Esophagus muscularis mucosa (tissue), 4 donors: ENCODE results near the gene LARP4B. TPM values are rescaled to one million over a fixed set of nuclear protein-coding genes. Genes with fewer than 3 reads are reported as not detected.

Source experiments
- DNase-seq: peaks from one replicate; pipeline ENCODE4 v3.0.0-alpha.2; 2017; ENCODE audit errors: extremely low spot score
- H3K27ac ChIP-seq, 4 donors: fragments of 200-600 bp; sonication (generic); replicated peaks in 1 of 4; 1 replicate in 3 of 4; 2 replicates in 1 of 4; pipeline ENCODE4 v1.5.1; 2016 to 2019; ENCODE audit warnings: mild to moderate bottlenecking in 1 of 4
- H3K27me3 ChIP-seq, 4 donors: fragments of 200-600 bp; sonication (generic); one replicate each; pipeline versions ENCODE4 v1.5.1 to v1.6.0; 2016 to 2019
- H3K36me3 ChIP-seq, 4 donors: fragments of 200-600 bp; sonication (generic); one replicate each; pipeline ENCODE4 v1.5.1; 2016 to 2019
- H3K4me1 ChIP-seq, 4 donors: fragments of 200-600 bp; sonication (generic); one replicate each; pipeline ENCODE4 v1.5.1; 2016 to 2019
- H3K4me3 ChIP-seq, 4 donors: fragments of 200-600 bp; sonication (generic); 1 replicate in 2 of 4; 2 replicates in 2 of 4; pipeline ENCODE4 v1.5.1; 2016 to 2019; ENCODE audit warnings: mild to moderate bottlenecking in 4 of 4, moderate library complexity in 1 of 4
- H3K9me3 ChIP-seq, 4 donors: fragments of 200-600 bp; sonication (generic); 1 replicate in 3 of 4; 2 replicates in 1 of 4; pipeline ENCODE4 v1.5.1; 2016 to 2019
- EP300 ChIP-seq: sonication (generic); formaldehyde crosslinking; IDR thresholded peaks from one replicate; pipeline ENCODE4 v1.6.1; 2017; ENCODE audit warnings: antibody characterized with exemption
- POLR2A ChIP-seq: fragments of 450-650 bp; IDR thresholded peaks from one replicate; pipeline ENCODE4 v1.6.1; 2017; ENCODE audit warnings: antibody characterized with exemption, moderate library complexity, mild to moderate bottlenecking, low read depth
- POLR2AphosphoS5 ChIP-seq, 2 donors: sonication (generic); formaldehyde crosslinking; IDR thresholded peaks; one replicate each; pipeline ENCODE4 v1.6.1; 2017; ENCODE audit warnings: antibody characterized with exemption in 2 of 2
- WGBS: methylation state at CpG from one replicate; pipeline ENCODE4 v1.1.5; 2018; 5-methylcytosine and 5-hydroxymethylcytosine counted together
- intact Hi-C: fragments of 100-400 bp; cut with DNase I; formaldehyde crosslinking; loops from one replicate; pipeline ENCODE4 v1.15.1; 2023
- total RNA-seq, 4 donors: library from RNA; depleted of rRNA; stranded (reverse); fragments of >200 nt; gene quantifications; one replicate each; pipeline versions ENCODE4 v1.1.0 to v1.2.1, GENCODE V29; 2016
- TF ChIP-seq, protein P1 (sequence below), 3 experiments: fragments of 200-600 bp in 2 of 3; fragments of 450-650 bp in 1 of 3; sonication (generic) in 2 of 3; IDR thresholded peaks; one replicate each; pipeline ENCODE4 v1.5.1; 2017 to 2019; ENCODE audit warnings: antibody characterized with exemption in 3 of 3, mild to moderate bottlenecking in 2 of 3, moderate library complexity in 1 of 3

Gene LARP4B
- total RNA-seq, 4 donors from 2014 or later, result 35.6 to 43.1 (median 38.2) TPM

DNA sequence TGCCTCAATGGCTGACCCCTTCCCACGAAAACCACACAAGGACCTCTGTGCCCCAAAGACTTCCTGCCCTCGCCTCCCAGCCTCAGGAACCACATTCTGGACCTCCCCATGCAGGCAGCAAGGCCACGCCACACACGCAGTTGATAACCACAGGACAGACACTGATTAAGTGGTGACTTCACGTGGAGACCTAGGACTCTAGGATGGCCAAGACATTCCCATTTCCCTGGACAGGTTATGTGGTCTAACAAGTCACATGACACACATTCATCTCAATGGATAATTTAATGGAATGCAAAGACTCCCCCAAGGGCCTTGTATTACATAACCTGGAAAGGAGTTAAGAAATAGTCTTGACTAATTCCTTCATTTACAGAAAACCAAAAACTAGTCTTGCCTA, 110.2 kb downstream of the LARP4B start:
- Histone ChIP-seq H3K36me3 (peaks cover 68 to 98% (median 85%) of the 10 kb centered on the region in 4 donors), H3K4me3 (no peak overlapping the region), H3K4me1 (peaks cover 0 to 21% (median 3%) of the 10 kb centered on the region in 4 donors), H3K27ac (no peak overlapping the region), H3K9me3 (no peaks in the 10 kb centered on the region), H3K27me3 (no peaks in the 10 kb centered on the region)
- DNase-seq, result no peak
- TF ChIP-seq POLR2AphosphoS5 (IDR thresholded peaks at IDR 0.05) (no peak), EP300 (no peak)
- TF ChIP-seq, protein P1, sequence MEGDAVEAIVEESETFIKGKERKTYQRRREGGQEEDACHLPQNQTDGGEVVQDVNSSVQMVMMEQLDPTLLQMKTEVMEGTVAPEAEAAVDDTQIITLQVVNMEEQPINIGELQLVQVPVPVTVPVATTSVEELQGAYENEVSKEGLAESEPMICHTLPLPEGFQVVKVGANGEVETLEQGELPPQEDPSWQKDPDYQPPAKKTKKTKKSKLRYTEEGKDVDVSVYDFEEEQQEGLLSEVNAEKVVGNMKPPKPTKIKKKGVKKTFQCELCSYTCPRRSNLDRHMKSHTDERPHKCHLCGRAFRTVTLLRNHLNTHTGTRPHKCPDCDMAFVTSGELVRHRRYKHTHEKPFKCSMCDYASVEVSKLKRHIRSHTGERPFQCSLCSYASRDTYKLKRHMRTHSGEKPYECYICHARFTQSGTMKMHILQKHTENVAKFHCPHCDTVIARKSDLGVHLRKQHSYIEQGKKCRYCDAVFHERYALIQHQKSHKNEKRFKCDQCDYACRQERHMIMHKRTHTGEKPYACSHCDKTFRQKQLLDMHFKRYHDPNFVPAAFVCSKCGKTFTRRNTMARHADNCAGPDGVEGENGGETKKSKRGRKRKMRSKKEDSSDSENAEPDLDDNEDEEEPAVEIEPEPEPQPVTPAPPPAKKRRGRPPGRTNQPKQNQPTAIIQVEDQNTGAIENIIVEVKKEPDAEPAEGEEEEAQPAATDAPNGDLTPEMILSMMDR (IDR thresholded peaks at IDR 0.05), result no peak
- WGBS, result 69% methylated on average over 5 of the region's 5 CpGs
- intact Hi-C loops, result no loop called here

DNA sequence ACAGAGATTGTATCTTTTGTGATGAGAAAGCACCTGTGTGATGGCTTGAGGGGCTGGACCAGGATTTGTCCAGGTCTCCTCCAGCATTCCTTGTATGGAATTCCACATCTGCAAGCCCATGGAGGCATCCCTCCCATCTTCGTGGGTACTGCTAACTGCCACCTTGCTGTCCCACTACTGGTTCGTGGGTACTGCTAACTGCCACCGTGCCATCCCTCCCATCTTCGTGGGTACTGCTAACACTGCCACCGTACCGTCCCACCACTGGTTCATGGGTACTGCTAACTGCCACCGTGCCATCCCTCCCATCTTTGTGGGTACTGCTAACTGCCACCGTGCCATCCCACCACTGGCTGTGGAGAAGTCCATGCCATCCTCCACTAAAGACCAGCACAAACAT, 111.7 kb downstream of the LARP4B start:
- H3K27ac ChIP-seq, result no peak overlapping the region
- intact Hi-C loops, result no loop called here
- no peak overlapping the region for H3K4me3 ChIP-seq
- H3K27me3 ChIP-seq, result no peaks in the 10 kb centered on the region
- WGBS, result 98% methylated on average over 8 of the region's 8 CpGs
- TF ChIP-seq, protein P1 (IDR thresholded peaks at IDR 0.05), result no peak
- TF ChIP-seq POLR2AphosphoS5 (IDR thresholded peaks at IDR 0.05), result peak in 1 of 2 donors; percentile 2
- no peaks in the 10 kb centered on the region for H3K9me3 ChIP-seq
- H3K36me3 ChIP-seq, result peaks cover 75 to 99% (median 86%) of the 10 kb centered on the region in 4 donors
- no peak for DNase-seq
- peaks cover 0 to 21% (median 3%) of the 10 kb centered on the region in 4 donors for H3K4me1 ChIP-seq

DNA sequence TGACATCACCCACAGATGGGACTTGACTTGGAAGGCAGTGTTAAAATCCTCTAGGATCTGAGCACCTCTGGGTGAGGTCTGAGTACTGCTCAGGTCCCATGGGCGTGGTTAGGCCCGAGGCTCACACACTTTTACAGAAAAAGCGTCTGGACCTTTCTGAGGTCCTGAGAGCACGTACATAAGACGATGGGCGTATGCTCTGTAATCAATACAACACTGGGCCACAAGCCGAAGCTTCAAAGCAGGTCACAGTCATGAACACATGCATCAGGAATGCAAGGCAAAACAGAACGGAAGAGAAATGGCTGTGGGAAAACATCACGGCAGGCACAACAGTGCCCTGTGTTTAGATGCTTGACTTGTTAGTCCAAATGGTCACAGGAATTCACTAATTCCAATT, 112.2 kb downstream of the LARP4B start:
- no peak overlapping the region for H3K27ac ChIP-seq
- WGBS, result 89% methylated on average over 9 of the region's 9 CpGs
- DNase-seq, result no peak
- intact Hi-C loops, result no loop called here
- H3K36me3 ChIP-seq, result peaks cover 75 to 99% (median 86%) of the 10 kb centered on the region in 4 donors
- H3K4me1 ChIP-seq, result peaks cover 0 to 21% (median 3%) of the 10 kb centered on the region in 4 donors
- H3K27me3 ChIP-seq, result no peaks in the 10 kb centered on the region
- TF ChIP-seq POLR2A, result no peak
- no peak for TF ChIP-seq EP300
- TF ChIP-seq, protein P1 (IDR thresholded peaks at IDR 0.05), result no peak
- TF ChIP-seq POLR2AphosphoS5 (IDR thresholded peaks at IDR 0.05), result peak in 1 of 2 donors; percentile 2
- no peak overlapping the region for H3K4me3 ChIP-seq
- no peaks in the 10 kb centered on the region for H3K9me3 ChIP-seq

DNA sequence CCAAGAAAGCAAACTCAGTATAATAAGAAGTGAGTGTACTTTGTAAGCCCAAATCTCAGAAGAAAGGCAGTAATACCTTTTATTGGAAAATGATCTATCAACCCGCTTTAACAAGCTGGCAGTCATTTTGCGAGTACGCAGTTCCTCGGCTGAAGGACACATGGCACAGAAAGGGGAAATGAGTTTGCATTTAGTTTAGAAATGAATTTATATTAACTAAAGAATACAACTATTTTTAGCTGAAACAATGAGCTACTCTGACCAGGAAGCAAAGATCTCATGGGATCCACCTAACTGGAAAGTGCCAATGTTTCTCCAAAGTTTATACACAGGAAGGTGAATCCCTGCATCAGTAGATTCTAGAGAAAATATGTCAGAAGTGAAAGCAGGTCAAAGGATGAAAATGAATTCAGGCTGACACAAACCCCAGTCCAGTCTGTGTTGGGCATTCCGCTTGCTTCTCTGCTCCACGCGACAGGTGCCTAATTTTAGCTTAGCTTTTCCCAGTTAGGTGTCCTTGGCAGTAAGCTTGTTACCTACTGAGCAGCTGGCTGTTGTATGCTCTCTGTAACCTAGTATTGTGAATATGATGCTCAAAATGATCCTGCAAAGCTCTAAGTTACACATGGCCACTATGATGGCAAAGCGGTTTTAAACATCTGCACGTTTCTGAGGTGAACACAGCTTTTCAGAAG, 112.8 kb downstream of the LARP4B start:
- intact Hi-C loops, result no loop called here
- H3K27ac ChIP-seq, result no peak overlapping the region
- no peak for TF ChIP-seq POLR2AphosphoS5 (IDR thresholded peaks at IDR 0.05)
- TF ChIP-seq, protein P1 (IDR thresholded peaks at IDR 0.05), result no peak
- no peak for TF ChIP-seq POLR2A
- no peak for TF ChIP-seq EP300
- no peak overlapping the region for H3K4me3 ChIP-seq
- DNase-seq, result no peak
- WGBS, result 84% methylated on average over 9 of the region's 9 CpGs
- H3K4me1 ChIP-seq, result peaks cover 0 to 21% (median 3%) of the 10 kb centered on the region in 4 donors
- H3K36me3 ChIP-seq, result peaks cover 75 to 99% (median 85%) of the 10 kb centered on the region in 4 donors
- H3K27me3 ChIP-seq, result no peaks in the 10 kb centered on the region
- no peaks in the 10 kb centered on the region for H3K9me3 ChIP-seq

DNA sequence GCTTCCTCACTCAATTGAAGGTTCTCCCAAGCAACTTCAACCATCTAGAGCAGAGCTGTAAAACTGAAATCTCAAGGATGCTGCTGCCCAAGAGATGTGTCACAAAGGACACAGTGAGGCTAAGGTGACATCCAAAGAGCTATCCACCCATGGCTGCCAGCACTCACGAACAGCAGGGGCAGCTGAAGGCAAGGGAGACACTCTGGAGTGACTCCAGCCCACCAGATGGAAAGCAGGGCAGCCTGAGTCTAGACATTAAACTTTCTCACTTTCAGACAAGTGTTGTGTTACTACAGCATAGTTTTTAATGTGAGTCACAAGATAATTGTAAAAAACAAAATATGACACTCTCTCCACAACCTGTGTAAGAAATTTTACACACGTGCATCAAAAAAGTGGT, 113.5 kb downstream of the LARP4B start:
- no peak for TF ChIP-seq EP300
- no peak for TF ChIP-seq POLR2AphosphoS5 (IDR thresholded peaks at IDR 0.05)
- TF ChIP-seq, protein P1 (IDR thresholded peaks at IDR 0.05), result no peak
- no peak for TF ChIP-seq POLR2A
- H3K9me3 ChIP-seq, result no peaks in the 10 kb centered on the region
- H3K27me3 ChIP-seq, result no peaks in the 10 kb centered on the region
- peaks cover 73 to 99% (median 85%) of the 10 kb centered on the region in 4 donors for H3K36me3 ChIP-seq
- intact Hi-C loops, result no loop called here
- no peak overlapping the region for H3K27ac ChIP-seq
- peaks cover 0 to 21% (median 3%) of the 10 kb centered on the region in 4 donors for H3K4me1 ChIP-seq
- no peak overlapping the region for H3K4me3 ChIP-seq
- DNase-seq, result no peak
- WGBS, result 93% methylated on average over 2 of the region's 2 CpGs
